Astrocyte of the cerebellum (primary cell): ENCODE measurements around the gene MBNL2.

ENCODE experiments used
- DNase-seq: peaks from one replicate; pipeline ENCODE4 v3.0.0-alpha.2; 2011; ENCODE audit warnings: low read depth
- H3K4me3 ChIP-seq: 2 replicates; pipeline ENCODE4 v1.5.1; 2011; ENCODE audit warnings: mild to moderate bottlenecking, low read depth, low read length, moderate library complexity
- CTCF ChIP-seq: IDR thresholded peaks from 2 replicates; pipeline ENCODE4 v1.5.1; 2012; ENCODE audit warnings: low read length, low read depth, moderate library complexity, mild to moderate bottlenecking; ENCODE audit errors: missing control alignments
- in situ Hi-C: cut with HindIII; loops from 2 replicates; pipeline ENCODE4 v1.10.0; 2017; ENCODE audit warnings: low sequenced_read_pairs

Gene MBNL2

DNA sequence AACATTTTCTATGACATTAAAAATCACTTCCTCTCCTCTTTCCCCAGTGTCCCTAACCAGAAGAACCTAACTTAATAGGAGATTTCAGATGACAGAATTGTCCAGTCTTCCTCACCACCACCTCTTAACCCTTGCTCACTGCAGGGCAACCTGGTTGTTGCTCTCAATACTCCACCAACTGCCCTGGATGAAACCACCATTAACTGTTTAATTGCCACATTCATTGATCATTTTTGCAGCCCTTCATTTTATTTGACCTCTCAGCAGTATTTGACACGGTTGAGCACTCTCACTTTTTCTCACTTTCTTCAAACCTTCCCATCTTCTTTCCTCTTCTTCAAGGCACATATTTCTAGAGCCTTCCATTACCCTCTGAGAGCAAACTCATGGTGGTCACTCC is 84.0 kb downstream of the MBNL2 start:
- no peak for DNase-seq
- TF ChIP-seq CTCF = no peak
- H3K4me3 ChIP-seq = no peak overlapping the region
- in situ Hi-C loops = no loop called here

- no peak for DNase-seq
- in situ Hi-C loops = no loop called here
These were observed 84.5 kb downstream of the MBNL2 start for GRCh38 chr13:97306645-97307044.

DNA sequence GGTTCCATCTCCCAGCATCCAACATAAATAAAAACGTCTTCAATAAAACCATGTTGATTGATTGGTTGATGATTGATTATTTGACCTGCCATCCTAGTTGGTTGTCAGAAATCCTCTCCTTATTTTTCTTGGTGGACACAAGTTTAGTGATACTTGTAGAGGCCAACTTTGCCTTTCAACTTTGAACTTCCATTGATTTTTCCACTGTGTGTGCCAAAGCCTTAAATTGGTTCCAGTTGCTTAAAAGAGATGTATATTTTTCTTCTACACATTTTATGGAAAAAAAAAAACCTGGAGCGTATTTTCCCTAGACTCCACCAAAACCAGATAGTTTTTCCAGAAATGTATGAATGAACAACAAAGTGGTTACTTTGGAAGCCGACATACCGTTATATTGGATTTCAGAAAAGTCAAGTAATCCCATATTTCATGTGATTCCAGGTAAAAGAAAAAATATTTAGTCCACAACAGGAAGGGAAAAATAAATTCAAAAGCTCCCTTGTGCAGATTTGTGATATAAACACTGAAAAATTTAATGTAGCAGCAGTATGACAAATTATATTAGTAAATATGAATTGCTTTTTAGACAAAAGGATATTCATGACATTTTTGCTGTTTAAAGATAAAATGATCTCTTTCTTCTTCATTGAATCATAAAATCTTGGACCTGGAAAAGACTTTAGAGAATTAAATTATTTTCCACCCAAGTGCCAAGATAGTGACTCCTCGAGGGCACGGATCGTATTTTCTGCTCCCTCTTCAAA is 85.2 kb downstream of the MBNL2 start:
- no peak for DNase-seq
- peak; percentile 3 for TF ChIP-seq CTCF
- in situ Hi-C loops = no loop called here
- H3K4me3 ChIP-seq = peak overlapping the region; percentile 11

More at GRCh38 chr13:97306645-97307044, 84.5 kb downstream of the MBNL2 start:
- no peak for TF ChIP-seq CTCF
- H3K4me3 ChIP-seq = no peak overlapping the region

GRCh38 chr13:97307882-97308624 is 85.9 kb downstream of the MBNL2 start:
- TF ChIP-seq CTCF = no peak
- in situ Hi-C loops = no loop called here
- peak overlapping the region; percentile 11 for H3K4me3 ChIP-seq
- peak; percentile 85 for DNase-seq

- no peak overlapping the region for H3K4me3 ChIP-seq
- no peak for DNase-seq
- in situ Hi-C loops = no loop called here
- no peak for TF ChIP-seq CTCF
These were observed 86.7 kb downstream of the MBNL2 start for GRCh38 chr13:97308735-97309429.

- in situ Hi-C loops = loop anchor here (5.0 kb wide), 1 partner anchor 34 kb away; no protein-coding TSS in a partner anchor
- no peak for DNase-seq
- no peak overlapping the region for H3K4me3 ChIP-seq
- no peak for TF ChIP-seq CTCF
These were observed 88.8 kb downstream of the MBNL2 start for GRCh38 chr13:97310809-97311436.
